Measurements from ENCODE around the gene PELI3.

PELI3 gene

DNA sequence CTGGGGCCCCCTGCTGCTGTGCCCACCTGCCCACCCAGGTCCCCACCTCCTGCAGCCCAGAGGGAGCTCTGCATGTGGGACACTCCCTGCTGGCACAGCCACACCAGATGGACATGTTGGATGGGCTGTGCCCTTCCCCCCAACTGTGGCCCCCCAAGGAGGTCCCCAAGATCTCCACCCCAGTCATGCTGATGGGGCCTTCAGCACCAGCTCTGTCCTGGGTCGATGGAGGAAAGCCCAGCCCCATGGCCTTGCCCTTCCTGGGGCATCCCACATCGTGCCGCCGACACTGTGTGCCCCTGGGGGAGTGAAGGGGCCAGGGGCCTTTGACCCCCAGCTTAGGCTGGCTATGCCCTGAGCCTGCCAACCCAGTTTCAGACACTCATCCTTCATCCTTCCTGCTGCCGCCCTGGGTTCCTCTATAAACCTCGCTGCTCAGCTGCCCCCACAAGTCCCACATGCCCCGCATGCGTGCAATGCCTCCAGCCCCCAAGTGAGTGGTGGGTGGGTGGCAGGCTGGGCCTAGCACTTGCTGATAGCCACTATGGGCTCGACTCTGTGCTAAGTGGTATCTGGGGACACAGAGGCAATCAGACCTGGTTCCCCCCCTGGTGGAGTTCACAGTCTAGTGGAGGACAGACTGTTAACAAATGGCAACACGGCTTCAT lies 9.6 kb downstream of the PELI3 start:
- DNase-seq = no peak

DNA sequence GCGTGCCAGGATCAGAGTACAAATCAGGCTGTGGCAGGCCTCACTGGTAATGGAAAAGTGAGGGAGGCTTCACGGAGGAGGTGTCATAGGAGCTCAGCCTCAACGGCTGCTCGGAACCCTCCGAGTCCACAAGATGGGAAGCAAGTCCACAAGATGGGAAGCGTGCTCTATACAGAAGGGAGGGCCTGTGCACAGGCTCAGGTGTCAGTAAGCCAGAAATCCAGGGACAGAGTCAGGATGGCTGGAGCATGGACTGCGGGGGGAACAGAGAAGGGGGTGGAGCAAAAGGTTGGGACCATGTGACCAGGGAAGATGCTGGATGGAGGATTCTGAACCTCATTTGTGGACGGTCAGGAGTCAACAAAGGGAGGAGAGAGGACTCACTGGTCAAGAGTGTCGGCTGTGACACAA lies 10.1 kb downstream of the PELI3 start:
- DNase-seq = no peak

DNA sequence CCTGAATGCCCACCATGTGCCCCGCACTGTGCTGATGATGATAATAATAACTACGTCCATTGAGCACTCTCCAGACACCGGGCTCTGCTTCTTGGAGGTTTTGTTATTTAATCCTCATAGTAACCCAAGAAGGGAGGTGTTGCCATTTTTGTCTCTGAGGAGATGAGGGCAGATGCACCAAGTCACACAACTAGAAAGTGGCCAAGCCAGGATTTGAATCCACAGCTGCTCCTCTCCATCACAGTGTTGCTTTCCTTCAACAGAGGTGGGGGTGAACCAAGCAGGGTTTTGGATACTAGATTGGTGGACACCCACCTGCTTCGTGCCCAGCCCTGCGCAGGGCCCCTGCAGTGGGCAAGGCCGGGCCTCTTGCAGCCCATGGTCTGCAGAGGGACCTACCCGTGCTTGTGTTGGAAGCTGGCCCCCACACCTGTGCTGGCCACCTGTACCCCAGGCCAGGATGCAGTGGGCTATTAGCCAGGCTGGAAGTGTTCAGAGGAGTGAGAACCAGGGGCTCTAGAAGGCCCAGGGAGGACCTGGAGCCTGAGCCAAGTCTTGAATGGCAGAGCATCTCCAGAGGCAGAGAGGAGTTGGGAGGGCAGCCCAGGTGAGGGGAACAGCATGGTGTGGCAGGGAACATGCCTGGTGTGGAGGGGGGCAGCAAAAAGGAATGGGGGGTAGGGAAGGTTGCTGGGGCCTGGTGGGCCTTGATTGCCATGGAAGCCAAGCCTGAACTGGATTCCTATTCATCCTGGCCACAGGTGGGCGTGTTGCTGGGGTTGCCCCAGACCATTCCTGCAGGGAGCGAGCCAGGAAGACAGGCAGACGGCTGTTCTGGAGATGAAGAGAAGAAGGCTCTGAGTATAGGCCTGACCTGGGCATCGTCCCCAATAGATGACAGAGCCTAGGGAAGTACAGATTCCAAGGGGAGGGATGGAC lies 10.8 kb downstream of the PELI3 start:
- DNase-seq = no peak

DNA sequence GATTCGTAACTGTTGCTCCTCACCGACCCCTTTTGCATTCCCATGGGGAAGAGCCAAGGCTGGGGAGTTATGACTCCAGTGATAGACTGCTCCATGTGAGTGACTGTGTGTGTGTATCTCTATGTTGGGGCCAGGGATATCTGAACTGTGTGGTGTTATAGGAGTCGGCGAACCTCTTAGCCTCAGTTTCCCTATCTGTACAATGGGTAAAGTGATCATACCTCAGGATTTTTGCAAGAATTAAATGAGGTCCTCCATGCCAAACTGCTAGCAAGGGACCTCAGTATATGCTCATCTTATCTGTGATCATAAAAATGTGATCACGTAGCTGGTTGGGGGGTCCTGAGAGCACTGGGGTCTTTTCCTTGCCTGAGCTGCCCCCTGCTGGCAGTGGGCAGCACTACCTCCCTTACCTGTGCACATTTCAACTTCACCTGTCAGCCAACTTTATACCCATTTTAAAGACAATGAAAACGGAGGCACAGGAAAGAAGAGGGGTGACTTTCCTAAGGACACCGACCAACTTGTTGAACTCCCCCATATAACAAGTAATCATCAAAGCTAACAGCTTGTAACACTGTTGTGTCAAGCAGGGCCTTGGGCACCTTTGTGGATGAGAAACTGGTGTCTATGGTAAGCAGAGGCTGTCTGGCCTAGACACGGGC lies 12.2 kb downstream of the PELI3 start:
- no peak for DNase-seq

DNA sequence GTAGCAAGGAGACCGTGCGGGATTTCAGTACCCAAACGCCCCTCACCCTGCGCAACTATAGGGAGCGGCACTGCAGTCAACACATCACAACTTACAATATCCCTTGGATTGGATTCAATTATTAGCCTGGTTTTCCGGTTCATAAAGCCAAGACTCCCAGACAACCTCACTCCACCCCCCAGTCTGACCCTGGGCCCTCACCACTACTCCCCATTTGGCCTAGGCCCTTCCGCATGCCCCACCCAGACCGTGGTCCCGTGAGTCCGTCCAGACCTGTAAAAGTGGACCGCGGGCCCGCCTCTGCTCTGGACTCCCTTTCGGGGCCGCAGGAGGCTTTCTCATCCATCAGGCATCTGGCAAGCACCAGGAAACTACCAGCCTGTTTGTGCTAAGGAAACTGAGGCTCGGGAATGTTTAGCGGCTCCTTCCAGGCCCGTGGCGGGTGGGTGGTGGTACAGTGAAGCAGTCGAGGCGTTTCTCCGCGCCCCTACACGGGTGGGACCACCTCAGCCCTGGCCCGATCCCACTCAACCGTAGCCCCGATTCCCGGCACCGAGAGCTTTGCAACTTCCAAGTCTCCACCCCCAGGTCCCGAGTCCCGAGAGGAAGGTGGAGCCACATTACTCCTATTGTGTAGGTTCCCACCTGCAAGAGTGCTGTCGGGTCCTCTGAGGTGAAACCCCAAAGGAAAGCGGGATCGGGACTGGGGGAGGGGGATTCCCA lies 12.8 kb downstream of the PELI3 start:
- peak; percentile 48 for DNase-seq

DNA sequence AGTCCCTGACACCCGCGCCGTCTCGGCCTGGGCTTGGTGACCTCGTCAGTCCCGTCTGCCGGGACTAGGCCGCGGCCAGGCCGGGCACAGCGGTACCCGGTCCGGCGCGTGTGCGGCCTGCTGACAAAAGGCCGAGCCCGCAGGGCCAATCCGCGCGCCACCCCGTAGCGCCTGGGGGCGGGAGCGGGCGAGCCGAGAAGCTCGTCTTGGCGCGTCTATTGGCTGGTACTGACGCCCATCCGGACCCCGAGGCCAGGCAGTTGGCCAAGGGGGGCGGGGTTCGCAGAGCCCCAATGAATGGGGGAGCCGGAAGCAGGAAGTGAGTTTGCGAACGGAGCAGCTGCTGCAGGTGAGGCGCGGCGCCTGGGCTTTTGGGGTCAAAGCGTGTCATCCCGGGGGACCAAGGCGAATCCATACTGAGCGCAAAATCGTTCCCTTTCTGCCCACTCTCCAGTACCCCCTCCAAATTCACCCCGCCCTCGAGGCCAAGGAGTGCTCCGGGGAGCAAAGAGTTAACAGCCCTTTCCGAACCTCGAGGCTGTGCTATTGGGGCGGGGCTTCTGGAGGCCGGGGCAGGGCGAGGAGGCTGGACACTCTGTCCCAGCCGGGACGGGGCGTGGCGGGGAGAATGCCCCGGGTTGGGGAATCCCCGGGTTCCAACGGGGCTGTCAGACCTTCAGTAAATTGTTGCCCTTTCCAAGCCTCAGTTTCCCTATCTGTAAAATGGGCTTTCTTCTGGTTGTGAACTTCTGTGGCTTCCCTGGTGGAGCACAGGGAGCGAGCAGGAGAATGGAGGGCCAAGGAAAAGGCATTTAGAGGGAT lies 13.6 kb downstream of the PELI3 start, which contains the start of gene DPP3:
Gene DPP3 (plus strand): TSS at position 318 of the 822 bp plus-strand sequence. CDS start 1,767 bp downstream, outside the sequence.
- DNase-seq = peak; percentile 98

DNA sequence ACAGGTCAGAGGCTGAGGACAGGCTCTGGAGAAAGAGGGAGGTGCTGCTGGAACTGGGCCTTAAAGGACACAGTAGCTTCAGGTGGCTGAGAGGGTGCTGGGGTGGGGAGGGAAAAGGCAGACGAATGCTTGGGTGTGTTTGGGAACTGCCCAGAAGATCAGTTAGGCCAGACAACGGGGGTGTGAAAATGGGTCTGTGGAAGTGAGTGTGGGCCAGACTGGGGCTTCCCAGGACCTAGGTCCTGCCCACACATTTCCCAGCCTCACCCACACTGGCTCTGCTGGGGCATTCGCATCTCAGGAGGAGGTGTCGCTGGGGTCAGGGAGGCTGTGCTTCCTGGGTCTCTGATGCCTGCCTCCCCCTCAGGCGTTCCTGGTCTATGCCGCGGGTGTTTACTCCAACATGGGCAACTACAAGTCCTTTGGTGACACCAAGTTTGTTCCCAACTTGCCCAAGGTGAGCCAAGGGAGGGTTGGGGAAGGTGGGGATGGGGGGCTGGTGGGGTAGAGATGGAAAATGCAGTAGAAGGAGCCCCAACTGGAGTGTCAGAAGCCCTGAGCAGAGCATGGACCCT lies 18.2 kb downstream of the PELI3 start:
- DNase-seq = no peak

DNA sequence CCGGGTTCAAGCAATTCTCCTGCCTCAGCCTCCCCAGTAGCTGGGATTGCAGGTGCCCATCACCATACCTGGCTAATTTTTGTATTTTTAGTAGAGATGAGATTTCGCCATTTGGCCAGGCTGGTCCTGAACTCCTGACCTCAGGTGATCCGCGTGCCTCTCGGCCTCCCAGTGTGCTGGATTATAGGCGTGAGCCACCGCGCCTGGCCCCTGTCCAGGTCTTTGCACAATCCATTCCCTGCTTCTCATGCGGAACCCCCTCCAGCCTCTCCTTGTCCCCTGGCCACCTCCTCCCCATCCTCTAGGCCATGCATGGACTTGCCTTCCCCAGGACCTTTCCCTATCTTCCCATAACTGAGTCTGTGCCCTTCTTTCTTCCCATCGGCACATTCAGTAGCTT lies 22.3 kb downstream of the PELI3 start:
- no peak for DNase-seq

DNA sequence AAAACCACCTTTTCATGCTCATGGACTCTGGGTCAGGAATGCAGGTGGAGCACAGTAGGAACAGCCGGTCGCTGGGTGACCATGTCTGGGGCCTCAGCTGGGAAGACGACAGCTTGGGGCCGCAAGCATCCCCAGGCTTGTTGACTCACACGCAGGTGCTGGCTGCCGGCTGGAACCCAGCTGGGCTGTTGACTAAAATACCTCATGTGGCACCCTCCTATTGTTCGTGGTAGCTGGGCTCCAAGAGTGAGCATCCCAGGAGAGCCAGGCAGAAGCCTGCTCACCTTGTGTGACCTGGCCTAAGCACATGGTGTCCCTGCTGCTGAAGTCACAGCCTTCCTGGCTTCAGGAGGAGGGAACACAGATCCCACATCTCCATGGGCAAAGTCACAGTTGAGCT lies 22.9 kb downstream of the PELI3 start:
- no peak for DNase-seq

DNA sequence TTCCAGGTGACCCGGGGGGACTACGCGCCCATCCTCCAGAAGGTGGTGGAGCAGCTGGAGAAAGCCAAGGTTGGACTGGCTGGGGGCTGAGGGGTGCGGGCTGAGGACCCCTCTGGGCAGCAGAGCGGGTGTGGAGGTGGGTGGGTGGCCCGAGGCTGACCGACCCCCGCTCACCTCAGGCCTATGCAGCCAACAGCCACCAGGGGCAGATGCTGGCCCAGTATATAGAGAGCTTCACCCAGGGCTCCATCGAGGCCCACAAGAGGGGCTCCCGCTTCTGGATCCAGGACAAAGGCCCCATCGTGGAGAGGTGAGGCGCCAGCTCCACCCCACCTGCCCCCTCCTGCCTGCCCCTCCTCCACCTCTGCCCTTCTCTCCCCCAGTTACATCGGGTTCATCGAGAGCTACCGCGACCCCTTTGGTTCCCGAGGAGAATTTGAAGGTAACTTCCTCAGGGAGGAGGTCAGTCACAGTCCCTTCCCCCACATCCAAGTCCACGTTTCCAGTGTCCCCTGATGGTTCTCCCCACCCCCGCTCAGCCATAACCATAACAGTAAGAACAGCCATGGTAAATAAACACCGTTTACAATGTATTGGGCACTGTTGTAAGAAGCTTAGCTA lies 24.7 kb downstream of the PELI3 start:
- no peak for DNase-seq

DNA sequence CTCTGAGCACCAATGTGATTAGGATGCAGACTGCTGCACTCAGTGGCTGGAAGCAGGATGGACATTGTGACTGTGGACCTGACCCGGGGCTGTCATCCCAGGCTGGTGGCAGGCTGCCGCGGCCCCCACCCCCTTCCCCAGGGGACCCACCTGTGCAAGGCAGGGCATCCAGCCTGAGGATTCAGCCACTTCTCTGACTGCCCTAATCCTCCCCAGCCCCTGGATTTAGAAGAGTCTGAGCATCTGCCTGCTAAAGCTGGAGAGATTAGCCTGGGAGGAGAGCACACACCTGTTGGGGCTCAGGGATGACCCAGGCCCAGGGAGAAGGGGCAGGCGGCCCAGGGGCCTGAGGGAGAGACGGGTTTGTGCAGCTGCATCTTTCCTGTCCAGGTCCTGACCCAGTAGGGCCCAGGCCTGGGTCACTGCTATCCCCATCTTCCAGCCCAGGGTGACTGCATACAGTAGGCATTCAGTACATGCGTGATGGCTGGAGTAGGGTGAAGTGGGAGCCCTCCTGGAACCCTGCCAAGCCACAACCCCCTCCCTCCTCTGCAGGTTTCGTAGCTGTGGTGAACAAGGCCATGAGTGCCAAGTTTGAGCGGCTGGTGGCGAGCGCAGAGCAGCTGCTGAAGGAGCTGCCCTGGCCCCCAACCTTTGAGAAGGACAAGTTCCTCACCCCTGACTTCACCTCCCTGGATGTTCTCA lies 25.6 kb downstream of the PELI3 start:
- no peak for DNase-seq

DNA sequence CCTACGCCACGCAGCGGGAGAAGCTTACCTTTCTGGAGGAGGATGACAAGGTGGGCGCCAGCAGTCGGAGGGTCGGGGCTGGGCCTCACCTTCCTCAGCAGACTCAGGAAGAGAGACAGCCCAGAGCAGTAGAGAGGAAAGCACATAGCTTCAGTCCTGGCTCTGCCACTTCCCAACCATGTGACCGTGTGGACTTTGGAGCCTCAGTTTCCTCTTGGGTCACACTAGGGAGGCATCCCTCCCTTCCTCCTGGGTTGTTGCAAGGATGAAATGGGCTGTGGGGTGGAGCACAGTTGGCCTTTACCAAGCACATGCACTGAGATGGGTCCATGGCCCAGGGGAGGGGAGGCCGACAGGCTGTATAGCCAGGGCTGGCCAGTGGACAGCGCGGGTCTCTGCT lies 26.4 kb downstream of the PELI3 start:
- no peak for DNase-seq

DNA sequence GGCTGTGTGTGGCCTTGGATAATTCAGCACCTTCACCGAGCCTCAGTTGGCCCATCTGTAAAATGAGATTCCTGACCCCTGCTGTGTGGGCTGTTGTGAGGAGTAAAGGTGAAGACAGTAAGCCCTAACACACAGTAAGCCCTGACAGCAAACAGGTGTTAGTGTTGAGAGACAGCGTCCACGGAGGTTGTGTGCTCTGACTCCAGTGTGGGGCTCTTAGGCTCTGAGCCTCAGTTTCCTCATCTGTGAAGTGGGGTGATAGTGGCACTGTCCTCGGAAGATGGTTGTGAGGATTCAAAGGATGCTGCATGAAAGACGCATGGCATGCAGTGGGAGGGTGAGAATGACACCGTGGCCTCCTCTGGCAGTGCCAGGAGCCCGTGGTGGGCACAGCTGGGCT lies 27.8 kb downstream of the PELI3 start:
- DNase-seq = no peak

DNA sequence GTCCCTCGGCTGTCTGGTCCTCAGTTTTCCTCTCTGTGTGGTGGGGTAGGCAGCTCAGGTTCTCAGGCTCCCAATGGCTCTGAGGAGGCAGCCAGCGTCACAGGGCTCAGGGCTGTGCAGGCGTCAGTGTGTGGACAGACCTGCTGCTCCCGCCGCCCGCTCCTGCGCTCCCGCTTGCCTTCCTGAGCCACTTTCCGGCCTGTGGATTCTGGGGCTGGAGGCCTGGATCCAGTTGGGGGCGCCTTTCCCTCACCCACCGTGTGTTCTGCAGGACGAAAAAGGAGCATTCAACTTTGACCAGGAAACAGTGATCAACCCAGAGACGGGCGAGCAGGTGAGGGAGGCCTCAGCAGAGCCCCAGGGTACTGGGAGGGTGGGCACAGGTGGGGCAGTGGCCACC lies 28.2 kb downstream of the PELI3 start:
- no peak for DNase-seq

DNA sequence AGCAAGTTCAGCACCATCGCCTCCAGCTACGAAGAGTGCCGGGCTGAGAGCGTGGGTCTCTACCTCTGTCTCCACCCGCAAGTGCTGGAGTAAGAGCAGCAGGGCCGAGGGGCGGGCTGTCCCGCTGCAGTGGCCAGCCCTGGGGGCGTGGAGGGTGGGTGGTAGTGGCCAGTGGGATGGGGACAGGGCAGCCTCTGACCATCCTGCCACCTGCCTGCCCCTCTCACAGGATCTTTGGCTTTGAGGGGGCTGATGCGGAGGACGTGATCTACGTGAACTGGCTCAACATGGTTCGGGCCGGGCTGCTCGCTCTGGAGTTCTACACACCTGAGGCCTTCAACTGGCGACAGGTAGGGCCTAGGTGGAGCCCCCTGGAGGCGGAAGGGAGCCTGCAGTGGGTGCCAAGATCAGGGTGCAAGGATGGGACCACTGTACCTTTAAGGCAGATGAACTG lies 28.7 kb downstream of the PELI3 start:
- DNase-seq = no peak

DNA sequence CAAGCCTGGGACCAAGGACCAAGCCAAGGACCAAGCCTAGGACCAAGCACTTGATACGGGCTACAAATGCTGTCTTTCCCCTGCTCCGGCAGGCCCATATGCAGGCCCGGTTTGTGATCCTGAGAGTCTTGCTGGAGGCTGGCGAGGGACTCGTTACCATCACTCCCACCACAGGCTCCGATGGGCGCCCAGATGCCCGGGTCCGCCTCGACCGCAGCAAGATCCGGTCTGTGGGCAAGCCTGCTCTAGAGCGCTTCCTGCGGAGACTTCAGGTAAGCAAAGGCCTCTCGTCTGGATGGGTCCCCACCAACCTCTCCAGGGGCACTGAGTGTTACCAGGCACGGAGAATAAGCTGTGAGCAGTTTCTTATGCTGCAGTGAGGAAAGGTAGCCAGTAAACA lies 30.5 kb downstream of the PELI3 start:
- DNase-seq = no peak

DNA sequence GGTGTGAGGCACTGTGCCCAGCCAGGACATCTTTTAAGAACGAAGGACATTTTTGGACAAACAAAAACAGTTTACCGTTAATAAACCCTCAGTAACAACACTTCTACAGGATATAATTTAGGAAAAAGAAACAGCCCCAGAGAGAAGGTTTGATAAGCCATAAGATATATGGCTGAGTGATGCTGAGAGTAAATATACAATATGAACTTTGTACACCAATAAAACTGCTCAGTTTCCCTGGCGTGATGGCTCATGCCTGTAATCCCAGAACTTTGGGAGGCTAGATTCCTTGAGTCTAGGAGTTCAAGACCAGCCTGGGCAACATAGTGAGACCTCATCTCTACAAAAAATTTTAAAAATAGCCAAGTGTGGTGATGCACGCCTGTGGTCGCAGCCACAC lies 31.8 kb downstream of the PELI3 start:
- DNase-seq = no peak

DNA sequence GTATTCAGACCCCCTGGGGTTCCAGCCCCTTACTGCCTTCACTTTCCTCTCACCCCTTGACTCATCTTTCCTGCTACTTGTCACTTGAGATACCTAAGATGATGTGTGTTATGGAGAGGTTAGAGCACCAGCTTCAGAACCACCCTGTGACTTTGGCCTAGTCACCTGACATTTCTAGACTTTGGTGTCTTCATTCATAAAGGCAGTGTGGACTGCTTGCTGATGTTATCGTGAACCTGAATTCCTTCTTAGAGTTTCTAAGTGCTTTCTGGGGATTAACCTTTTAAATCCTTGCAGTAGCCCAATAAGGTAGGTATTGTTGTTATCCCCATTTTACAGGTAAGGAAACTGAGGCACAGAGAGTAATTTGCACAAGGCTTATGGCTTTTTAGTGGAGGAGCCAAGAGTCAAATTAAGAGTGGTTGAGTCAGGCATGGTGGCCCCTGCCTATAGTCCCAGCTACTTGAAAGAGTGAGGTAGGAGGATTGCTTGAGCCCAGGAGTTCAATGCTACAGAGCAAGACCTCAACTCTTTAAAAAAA lies 38.6 kb downstream of the PELI3 start:
- DNase-seq = no peak

DNA sequence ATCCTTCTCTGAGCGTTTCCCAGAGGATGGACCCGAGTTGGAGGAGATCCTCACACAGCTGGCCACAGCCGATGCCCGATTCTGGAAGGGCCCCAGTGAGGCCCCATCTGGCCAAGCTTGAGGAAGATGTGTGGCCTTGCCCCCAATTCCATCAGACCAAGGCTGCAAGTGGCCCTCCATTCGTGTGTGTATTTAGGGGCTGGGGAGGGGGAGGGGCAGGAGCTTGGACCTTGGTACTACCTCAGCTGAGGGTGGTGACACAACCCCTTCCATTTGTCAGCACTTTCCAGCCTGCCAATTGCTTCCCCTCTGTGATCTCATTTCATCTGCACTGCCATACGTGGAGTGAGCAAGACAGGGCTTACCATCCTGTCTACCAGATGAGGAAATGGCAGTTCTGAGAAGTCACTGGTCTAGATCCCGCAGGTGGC lies 42.4 kb downstream of the PELI3 start:
- DNase-seq = peak; percentile 49

All from right hindlimb (tissue), 1 donor.